GM12878 (cell line): ENCODE measurements around the gene RNF31.

Experiments
- CTCF ChIP-seq, 3 experiments: IDR thresholded peaks in 2 of 3; conservative IDR thresholded peaks in 1 of 3; 2 replicates each; pipeline ENCODE4 v1.5.1; 2011; ENCODE audit warnings: low read depth in 3 of 3, low read length in 3 of 3, mild to moderate bottlenecking in 3 of 3, control low read depth in 2 of 3, moderate library complexity in 2 of 3, inconsistent platforms in 1 of 3, mixed read lengths in 1 of 3; ENCODE audit not compliant: control insufficient read depth in 2 of 3, insufficient read depth in 1 of 3; ENCODE audit errors: extremely low read depth in 1 of 3
- HCFC1 ChIP-seq: fragments of 150-350 bp; IDR thresholded peaks from 2 replicates; pipeline ENCODE4 v1.6.1; 2014; ENCODE audit warnings: low read length
- STAT3 ChIP-seq: IDR thresholded peaks from 2 replicates; pipeline ENCODE4 v1.6.1; 2011; ENCODE audit warnings: low read depth, low read length, improper control_type of control experiment
- YY1 ChIP-seq: IDR thresholded peaks from 2 replicates; pipeline ENCODE4 v1.6.1; 2011; ENCODE audit warnings: low read depth, mild to moderate bottlenecking, low read length

- TF ChIP-seq HCFC1 = no peak
- no peak for TF ChIP-seq YY1
- TF ChIP-seq STAT3 = no peak
- no peak for TF ChIP-seq CTCF (IDR thresholded peaks at IDR 0.05 in 2 of 3, conservative IDR thresholded peaks at IDR 0.05 in 1 of 3; ENCODE audit: control insufficient read depth in 2 of 3, extremely low read depth in 1 of 3, insufficient read depth in 1 of 3, low read depth in 3 of 3, low read length in 3 of 3)
Observed at GRCh38 chr14:24189059-24189375, 41.7 kb downstream of the RNF31 start.
